GM12878 (cell line): ENCODE data around the gene PMP22. TPM values are rescaled to one million over a fixed set of nuclear protein-coding genes. Genes with fewer than 3 reads are reported as not detected.

ENCODE experiments used
- ATAC-seq: fragments of 200-7000 bp; cut with Tn5 transposase; 3 replicates; pipeline ENCODE4 v1.9.1; 2020; ENCODE audit warnings: mild to moderate bottlenecking, moderate library complexity
- BruUV-seq: library from RNA; stranded (reverse); fragments of 400-500 nt; replicated peaks from 2 replicates; lab custom pipeline; 2021; lab: Mats Ljungman, UMichigan
- CTCF ChIA-PET: fragments of 300-600 bp; sonication (Branson Sonifier 250); formaldehyde crosslinking; extraction: SDS; loops from one replicate; lab custom pipeline; 2021; ENCODE audit warnings: inconsistent platforms; lab: Yijun Ruan, JAX
- POLR2A ChIA-PET: fragments of 350-600 bp; formaldehyde crosslinking; extraction: SDS; loops from one replicate; lab custom pipeline; 2021; ENCODE audit warnings: inconsistent platforms; lab: Charles Lee
- RAD21 ChIA-PET: fragments of 300-600 bp; sonication (Branson Sonifier 250); formaldehyde crosslinking; loops from one replicate; lab custom pipeline; 2023; ENCODE audit warnings: antibody characterized with exemption; ENCODE audit not compliant: unreplicated experiment; lab: Charles Lee
- SMC1A ChIA-PET: fragments of 300-600 bp; sonication (Branson Sonifier 250); formaldehyde crosslinking; loops from one replicate; lab custom pipeline; 2023; ENCODE audit not compliant: unreplicated experiment, uncharacterized antibody; lab: Charles Lee
- DNase-seq: peaks from one replicate; pipeline ENCODE4 v3.0.0-alpha.2; 2011; ENCODE audit warnings: low read depth, low spot score
- FAIRE-seq: peaks from 3 replicates; lab custom pipeline; 2011; peaks lifted over from hg19 to GRCh38; lab: Jason Lieb, UNC
- H2AFZ ChIP-seq: 2 replicates; pipeline ENCODE4 v1.6.0; 2011; ENCODE audit warnings: low read depth, low read length, control low read depth; ENCODE audit not compliant: control insufficient read depth
- H3K27ac ChIP-seq: 2 replicates; pipeline ENCODE4 v1.5.1; 2011; ENCODE audit warnings: control low read depth; ENCODE audit not compliant: control insufficient read depth, insufficient read depth
- H3K27me3 ChIP-seq, 2 experiments: replicated peaks in 1 of 2; 2 replicates each; pipeline versions ENCODE4 v1.6.0 to v1.6.1; 2011; ENCODE audit warnings: low read length in 1 of 2; ENCODE audit not compliant: control insufficient read depth in 2 of 2, insufficient read depth in 2 of 2
- H3K36me3 ChIP-seq, 2 experiments: 2 replicates each; pipeline ENCODE4 v1.5.1; 2011; ENCODE audit warnings: low read length in 1 of 2; ENCODE audit not compliant: control insufficient read depth in 2 of 2, insufficient read depth in 2 of 2
- H3K4me1 ChIP-seq: 2 replicates; pipeline ENCODE4 v1.6.1; 2011; ENCODE audit warnings: mild to moderate bottlenecking, low read length, moderate library complexity, mixed read lengths; ENCODE audit not compliant: control insufficient read depth, insufficient read depth
- H3K4me2 ChIP-seq: 2 replicates; pipeline ENCODE4 v1.6.0; 2011; ENCODE audit warnings: control low read depth; ENCODE audit not compliant: control insufficient read depth, insufficient read depth
- H3K4me3 ChIP-seq: fragments of 200-600 bp; sonication (generic); 2 replicates; pipeline ENCODE4 v1.5.1; 2016
- H3K79me2 ChIP-seq: 2 replicates; pipeline ENCODE4 v1.6.0; 2011; ENCODE audit warnings: low read length; ENCODE audit not compliant: control insufficient read depth, insufficient read depth
- H3K9ac ChIP-seq: 2 replicates; pipeline ENCODE4 v1.8.0; 2011; ENCODE audit warnings: low read length, control low read depth, mixed read lengths; ENCODE audit not compliant: control insufficient read depth, insufficient read depth
- H3K9me3 ChIP-seq: replicated peaks from 3 replicates; pipeline ENCODE4 v1.5.1; 2011; ENCODE audit warnings: mild to moderate bottlenecking, low read length; ENCODE audit not compliant: control insufficient read depth, insufficient read depth
- H4K20me1 ChIP-seq: 2 replicates; pipeline ENCODE4 v1.6.0; 2011; ENCODE audit not compliant: control insufficient read depth, insufficient read depth
- FOXM1 ChIP-seq: IDR thresholded peaks from 2 replicates; pipeline ENCODE4 v1.6.1; 2012; ENCODE audit warnings: low read depth, mild to moderate bottlenecking, inconsistent platforms, low read length, moderate library complexity
- HDAC2 ChIP-seq: fragments of 200-600 bp; sonication (generic); IDR thresholded peaks from 2 replicates; pipeline ENCODE4 v1.6.1; 2017
- RB1 ChIP-seq: fragments of 450-650 bp; formaldehyde crosslinking; IDR thresholded peaks from 2 replicates; pipeline ENCODE4 v1.6.1; 2017; ENCODE audit warnings: mild to moderate bottlenecking, borderline replicate concordance
- TCF12 ChIP-seq: IDR thresholded peaks from 2 replicates; pipeline ENCODE4 v1.6.1; 2011; ENCODE audit warnings: low read depth, mild to moderate bottlenecking, low read length
- TCF3 ChIP-seq: IDR thresholded peaks from 2 replicates; pipeline ENCODE4 v1.6.1; 2012; ENCODE audit warnings: low read depth, mild to moderate bottlenecking, low read length, borderline replicate concordance; ENCODE audit not compliant: insufficient read depth
- WGBS: methylation state at CpG from one replicate; pipeline ENCODE4 v1.1.6; 2016; ENCODE audit warnings: low lambda C conversion rate; ENCODE audit not compliant: insufficient replicate concordance, insufficient coverage; ENCODE audit errors: missing lambda C conversion rate; 5-methylcytosine and 5-hydroxymethylcytosine counted together
- in situ Hi-C: fragments of 300-500 bp; cut with MboI; formaldehyde crosslinking; loops from 9 replicates; pipeline ENCODE4 v1.14.3; 2018; ENCODE audit warnings: mixed read lengths
- intact Hi-C: fragments of 100-400 bp; cut with micrococcal nuclease; formaldehyde crosslinking; loops from one replicate; pipeline ENCODE4 v1.14.2; 2022; ENCODE audit not compliant: unreplicated experiment
- polyA plus RNA-seq, 11 experiments: library from polyadenylated mRNA; depleted of rRNA in 4 of 11; unstranded in 6 of 11; stranded (reverse) in 5 of 11; fragments of >200 nt; fragmentation: Nextera tagmentation in 4 of 11; fragmentation: Illumina TruSeq in 1 of 11; extraction: Ambion mirVana in 4 of 11; extraction: Trizol in 1 of 11; gene quantifications; 1 replicate in 1 of 11; 2 replicates in 10 of 11; pipeline versions ENCODE4 v1.2.1 to v1.2.3, GENCODE V29; 2011 to 2016; ENCODE audit warnings: inconsistent platforms in 2 of 11, missing spikeins in 2 of 11, low read depth in 1 of 11
- total RNA-seq, 4 experiments: library from RNA; depleted of rRNA in 3 of 4; stranded (reverse); fragments of >200 nt in 3 of 4; fragmentation: Illumina TruSeq in 1 of 4; extraction: Trizol in 1 of 4; gene quantifications; 2 replicates each; pipeline versions ENCODE4 v1.2.1 to v1.2.3, GENCODE V29; 2013 to 2021
- TF ChIP-seq, protein P1 (sequence below): fragments of 450-650 bp; conservative IDR thresholded peaks from 2 replicates; pipeline ENCODE4 v1.6.1; 2017; ENCODE audit warnings: mild to moderate bottlenecking, moderate library complexity
- TF ChIP-seq, protein P2 (sequence below): fragments of 450-650 bp; formaldehyde crosslinking; IDR thresholded peaks from 2 replicates; pipeline ENCODE4 v1.4.0; 2020; ENCODE audit warnings: mild to moderate bottlenecking, moderate library complexity

Gene PMP22
- total and polyA plus RNA-seq, 10 of the 15 experiments (the other 5 are each of a cell fraction or from before 2014, with no cell fraction given), result 0.59 TPM; not detected in 9

DNA sequence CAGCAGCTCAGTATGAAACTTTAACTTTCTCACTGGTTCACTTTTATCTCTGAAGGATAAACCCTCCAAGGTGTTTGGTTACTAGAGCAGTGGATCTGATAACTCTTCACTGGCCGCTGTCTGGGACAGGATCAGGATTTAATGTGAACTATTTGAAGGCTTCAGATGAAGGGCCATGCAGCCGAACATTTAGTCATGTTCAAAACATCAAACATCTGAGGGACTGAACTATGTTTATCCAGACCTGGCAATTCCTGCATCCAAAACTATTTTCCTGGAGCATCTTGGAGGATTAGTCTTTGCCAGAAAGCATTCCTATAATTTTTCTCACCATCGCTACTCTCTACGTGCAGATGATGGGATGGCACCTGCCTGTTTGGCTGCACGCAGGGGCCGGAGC is 20.3 kb upstream of the PMP22 start:
- Histone ChIP-seq H3K36me3 (no peaks in the 10 kb centered on the region), H3K27ac (no peak overlapping the region), H3K9me3 (no peaks in the 10 kb centered on the region), H4K20me1 (no peaks in the 10 kb centered on the region), H3K4me3 (no peak overlapping the region), H3K79me2 (no peaks in the 10 kb centered on the region), H3K4me1 (no peaks in the 10 kb centered on the region), H3K9ac (no peak overlapping the region), H3K27me3 (no peaks in the 10 kb centered on the region), H3K4me2 (no peak overlapping the region), H2AFZ (no peak overlapping the region)
- 13% methylated on average over 6 of the region's 6 CpGs for WGBS
- no peak for ATAC-seq
- TF ChIP-seq TCF3 (no peak), FOXM1 (no peak), TCF12 (no peak), HDAC2 (no peak), RB1 (no peak)
- TF ChIP-seq, protein P1, sequence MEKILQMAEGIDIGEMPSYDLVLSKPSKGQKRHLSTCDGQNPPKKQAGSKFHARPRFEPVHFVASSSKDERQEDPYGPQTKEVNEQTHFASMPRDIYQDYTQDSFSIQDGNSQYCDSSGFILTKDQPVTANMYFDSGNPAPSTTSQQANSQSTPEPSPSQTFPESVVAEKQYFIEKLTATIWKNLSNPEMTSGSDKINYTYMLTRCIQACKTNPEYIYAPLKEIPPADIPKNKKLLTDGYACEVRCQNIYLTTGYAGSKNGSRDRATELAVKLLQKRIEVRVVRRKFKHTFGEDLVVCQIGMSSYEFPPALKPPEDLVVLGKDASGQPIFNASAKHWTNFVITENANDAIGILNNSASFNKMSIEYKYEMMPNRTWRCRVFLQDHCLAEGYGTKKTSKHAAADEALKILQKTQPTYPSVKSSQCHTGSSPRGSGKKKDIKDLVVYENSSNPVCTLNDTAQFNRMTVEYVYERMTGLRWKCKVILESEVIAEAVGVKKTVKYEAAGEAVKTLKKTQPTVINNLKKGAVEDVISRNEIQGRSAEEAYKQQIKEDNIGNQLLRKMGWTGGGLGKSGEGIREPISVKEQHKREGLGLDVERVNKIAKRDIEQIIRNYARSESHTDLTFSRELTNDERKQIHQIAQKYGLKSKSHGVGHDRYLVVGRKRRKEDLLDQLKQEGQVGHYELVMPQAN, result no peak
- TF ChIP-seq, protein P2, sequence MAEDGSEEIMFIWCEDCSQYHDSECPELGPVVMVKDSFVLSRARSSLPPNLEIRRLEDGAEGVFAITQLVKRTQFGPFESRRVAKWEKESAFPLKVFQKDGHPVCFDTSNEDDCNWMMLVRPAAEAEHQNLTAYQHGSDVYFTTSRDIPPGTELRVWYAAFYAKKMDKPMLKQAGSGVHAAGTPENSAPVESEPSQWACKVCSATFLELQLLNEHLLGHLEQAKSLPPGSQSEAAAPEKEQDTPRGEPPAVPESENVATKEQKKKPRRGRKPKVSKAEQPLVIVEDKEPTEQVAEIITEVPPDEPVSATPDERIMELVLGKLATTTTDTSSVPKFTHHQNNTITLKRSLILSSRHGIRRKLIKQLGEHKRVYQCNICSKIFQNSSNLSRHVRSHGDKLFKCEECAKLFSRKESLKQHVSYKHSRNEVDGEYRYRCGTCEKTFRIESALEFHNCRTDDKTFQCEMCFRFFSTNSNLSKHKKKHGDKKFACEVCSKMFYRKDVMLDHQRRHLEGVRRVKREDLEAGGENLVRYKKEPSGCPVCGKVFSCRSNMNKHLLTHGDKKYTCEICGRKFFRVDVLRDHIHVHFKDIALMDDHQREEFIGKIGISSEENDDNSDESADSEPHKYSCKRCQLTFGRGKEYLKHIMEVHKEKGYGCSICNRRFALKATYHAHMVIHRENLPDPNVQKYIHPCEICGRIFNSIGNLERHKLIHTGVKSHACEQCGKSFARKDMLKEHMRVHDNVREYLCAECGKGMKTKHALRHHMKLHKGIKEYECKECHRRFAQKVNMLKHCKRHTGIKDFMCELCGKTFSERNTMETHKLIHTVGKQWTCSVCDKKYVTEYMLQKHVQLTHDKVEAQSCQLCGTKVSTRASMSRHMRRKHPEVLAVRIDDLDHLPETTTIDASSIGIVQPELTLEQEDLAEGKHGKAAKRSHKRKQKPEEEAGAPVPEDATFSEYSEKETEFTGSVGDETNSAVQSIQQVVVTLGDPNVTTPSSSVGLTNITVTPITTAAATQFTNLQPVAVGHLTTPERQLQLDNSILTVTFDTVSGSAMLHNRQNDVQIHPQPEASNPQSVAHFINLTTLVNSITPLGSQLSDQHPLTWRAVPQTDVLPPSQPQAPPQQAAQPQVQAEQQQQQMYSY (CRISPR knock-in tag), result no peak
- DNase-seq, result no peak
- BruUV-seq, result no TSS peak
- intact Hi-C loops (no loop called here), in situ Hi-C loops (no loop called here)
- POLR2A ChIA-PET, result no interaction called here
- SMC1A ChIA-PET, result no interaction called here
- FAIRE-seq, result no peak
- CTCF ChIA-PET, result no interaction called here
- RAD21 ChIA-PET, result no interaction called here
